ENCODE measurements around the gene KRTAP5-4. TPM values are rescaled to one million over a fixed set of nuclear protein-coding genes. Genes with fewer than 3 reads are reported as not detected.
"Not testable (repeated sequence)": the region's sequence is repeated elsewhere in the genome, so short reads cannot be mapped to it uniquely, and the experiment has no call there.

The KRTAP5-4 gene
- total RNA-seq, 4 donors from 2014 or later = not detected

- TF ChIP-seq POLR2A (IDR thresholded peaks at IDR 0.05) (no peak), CTCF (IDR thresholded peaks at IDR 0.05) (no peak)
- Histone ChIP-seq H3K9me3 (no peaks in the 10 kb centered on the region), H3K4me3 (no peak overlapping the region), H3K4me1 (no peaks in the 10 kb centered on the region), H3K27ac (no peak overlapping the region), H3K36me3 (no peaks in the 10 kb centered on the region), H3K27me3 (peaks cover 0 to 66% (median 0%) of the 10 kb centered on the region in 4 donors)
- intact Hi-C loops (cut with DNase I) = no loop called here
- DNase-seq = no peak
- WGBS, 2 donors = 46 to 59% methylated on average over 8 to 12 of the region's 13 CpGs
These were observed 47.1 kb upstream of the KRTAP5-4 start for GRCh38 chr11:1668911-1669473.

GRCh38 chr11:1667906-1668305, 46.0 kb upstream of the KRTAP5-4 start:
- Histone ChIP-seq H3K4me1 (no peaks in the 10 kb centered on the region), H3K27me3 (peaks cover 0 to 55% (median 0%) of the 10 kb centered on the region in 4 donors), H3K4me3 (no peak overlapping the region), H3K27ac (no peak overlapping the region), H3K9me3 (no peaks in the 10 kb centered on the region), H3K36me3 (no peaks in the 10 kb centered on the region)
- TF ChIP-seq CTCF (IDR thresholded peaks at IDR 0.05) (no peak), POLR2A (IDR thresholded peaks at IDR 0.05) (no peak)
- DNase-seq = no peak
- 44 to 53% methylated on average over 9 to 15 of the region's 16 CpGs for WGBS, 2 donors
- intact Hi-C loops (cut with DNase I) = no loop called here

GRCh38 chr11:1667121-1667850, 45.3 kb upstream of the KRTAP5-4 start:
- Histone ChIP-seq H3K36me3 (no peaks in the 10 kb centered on the region), H3K4me1 (no peaks in the 10 kb centered on the region), H3K27me3 (peaks cover 0 to 49% (median 0%) of the 10 kb centered on the region in 4 donors), H3K4me3 (no peak overlapping the region), H3K27ac (no peak overlapping the region), H3K9me3 (no peaks in the 10 kb centered on the region)
- intact Hi-C loops (cut with DNase I) = no loop called here
- no peak for DNase-seq
- WGBS, 2 donors = 61 to 85% methylated on average over 3 to 5 of the region's 24 CpGs
- no peak for TF ChIP-seq POLR2A (IDR thresholded peaks at IDR 0.05)
- TF ChIP-seq CTCF (IDR thresholded peaks at IDR 0.05) = no peak

- intact Hi-C loops (cut with DNase I) = no loop called here
- Histone ChIP-seq H3K36me3 (no peaks in the 10 kb centered on the region), H3K27ac (no peak overlapping the region), H3K4me1 (no peaks in the 10 kb centered on the region), H3K9me3 (no peaks in the 10 kb centered on the region), H3K4me3 (no peak overlapping the region), H3K27me3 (peaks cover 0 to 45% (median 0%) of the 10 kb centered on the region in 4 donors)
- TF ChIP-seq POLR2A (IDR thresholded peaks at IDR 0.05) (no peak), CTCF (IDR thresholded peaks at IDR 0.05) (no peak)
- DNase-seq = no peak
- WGBS, 2 donors = 40% methylated on average over 1 of the region's 8 CpGs; no CpG with 5 or more reads in 1 of the 2 donors
These were observed 43.4 kb upstream of the KRTAP5-4 start for GRCh38 chr11:1665313-1665712.

GRCh38 chr11:1662699-1663283, 40.9 kb upstream of the KRTAP5-4 start:
- H3K27ac ChIP-seq; H3K36me3 ChIP-seq; H3K4me3 ChIP-seq; H3K4me1 ChIP-seq; H3K9me3 ChIP-seq; DNase-seq; intact Hi-C loops (cut with DNase I): not testable (repeated sequence)
- peaks cover 0 to 35% (median 0%) of the 10 kb centered on the region in 4 donors for H3K27me3 ChIP-seq
- WGBS, 2 donors = 65 to 68% methylated on average over 14 of the region's 18 CpGs

GRCh38 chr11:1661454-1662269, 39.7 kb upstream of the KRTAP5-4 start:
- H3K4me1 ChIP-seq; H3K9me3 ChIP-seq; intact Hi-C loops (cut with DNase I); H3K27ac ChIP-seq; H3K4me3 ChIP-seq; DNase-seq; H3K36me3 ChIP-seq: not testable (repeated sequence)
- WGBS, 2 donors = 17% methylated on average over 1 of the region's 25 CpGs; no CpG with 5 or more reads in 1 of the 2 donors
- peaks cover 0 to 27% (median 0%) of the 10 kb centered on the region in 4 donors for H3K27me3 ChIP-seq

Measured in esophagus squamous epithelium (tissue), 5 donors.